Vagina (tissue), 2 donors: Measurements from ENCODE around the gene SYCP2L. TPM values are rescaled to one million over a fixed set of nuclear protein-coding genes. Genes with fewer than 3 reads are reported as not detected.

ENCODE experiments used
- DNase-seq, 2 donors: peaks; one replicate each; pipeline ENCODE4 v3.0.0-alpha.2; 2017; ENCODE audit errors: extremely low spot score in 2 of 2
- H3K27ac ChIP-seq: fragments of 200-600 bp; sonication (generic); one replicate; pipeline ENCODE4 v1.5.1; 2019
- H3K27me3 ChIP-seq: fragments of 200-600 bp; sonication (generic); one replicate; pipeline ENCODE4 v1.5.1; 2019
- H3K36me3 ChIP-seq, 2 donors: fragments of 200-600 bp; sonication (generic); one replicate each; pipeline ENCODE4 v1.5.1; 2017 to 2019
- H3K4me1 ChIP-seq: fragments of 200-600 bp; sonication (generic); one replicate; pipeline ENCODE4 v1.5.1; 2019
- H3K4me3 ChIP-seq, 2 donors: fragments of 200-600 bp; sonication (generic); 1 replicate in 1 of 2; 2 replicates in 1 of 2; pipeline ENCODE4 v1.5.1; 2016 to 2019
- H3K9me3 ChIP-seq: fragments of 200-600 bp; sonication (generic); one replicate; pipeline ENCODE4 v1.5.1; 2019
- CTCF ChIP-seq, 3 experiments: fragments of 450-650 bp in 2 of 3; fragments of 200-600 bp in 1 of 3; sonication (generic) in 1 of 3; IDR thresholded peaks; one replicate each; pipeline ENCODE4 v1.5.1; 2017 to 2019; ENCODE audit warnings: antibody characterized with exemption in 3 of 3, mild to moderate bottlenecking in 2 of 3, moderate library complexity in 2 of 3
- POLR2A ChIP-seq, 2 donors: fragments of 450-650 bp; IDR thresholded peaks; one replicate each; pipeline ENCODE4 v1.6.1; 2017; ENCODE audit warnings: antibody characterized with exemption in 2 of 2, mild to moderate bottlenecking in 2 of 2, moderate library complexity in 2 of 2
- POLR2AphosphoS5 ChIP-seq, 2 donors: sonication (generic); formaldehyde crosslinking; IDR thresholded peaks; one replicate each; pipeline ENCODE4 v1.9.0; 2017; ENCODE audit warnings: antibody characterized with exemption in 2 of 2, mild to moderate bottlenecking in 2 of 2, low read depth in 1 of 2; ENCODE audit not compliant: insufficient read depth in 1 of 2
- intact Hi-C: fragments of 100-400 bp; cut with DNase I; formaldehyde crosslinking; loops from one replicate; pipeline ENCODE4 v1.15.1; 2023
- total RNA-seq: library from RNA; depleted of rRNA; stranded (reverse); fragments of >200 nt; gene quantifications from one replicate; pipeline ENCODE4 v1.2.3, GENCODE V29; 2016

SYCP2L gene
- total RNA-seq, 1 donor from 2014 or later: 0.25 TPM

- Histone ChIP-seq H3K4me3 (no peak overlapping the region), H3K27ac (no peak overlapping the region), H3K9me3 (no peaks in the 10 kb centered on the region), H3K36me3 (no peaks in the 10 kb centered on the region), H3K27me3 (no peaks in the 10 kb centered on the region), H3K4me1 (peaks cover 7% of the 10 kb centered on the region)
- DNase-seq: no peak
- no peak for TF ChIP-seq POLR2AphosphoS5 (IDR thresholded peaks at IDR 0.05; ENCODE audit: insufficient read depth in 1 of 2, low read depth in 1 of 2)
- TF ChIP-seq POLR2A (IDR thresholded peaks at IDR 0.05): no peak
- no peak for TF ChIP-seq CTCF (IDR thresholded peaks at IDR 0.05)
- intact Hi-C loops: no loop called here
These were observed 126.8 kb downstream of the SYCP2L start for GRCh38 chr6:11013721-11014070.

- DNase-seq: no peak
- Histone ChIP-seq H3K36me3 (no peaks in the 10 kb centered on the region), H3K9me3 (no peaks in the 10 kb centered on the region), H3K27ac (no peak overlapping the region), H3K4me3 (no peak overlapping the region), H3K27me3 (no peaks in the 10 kb centered on the region), H3K4me1 (no peaks in the 10 kb centered on the region)
- TF ChIP-seq POLR2AphosphoS5 (IDR thresholded peaks at IDR 0.05; ENCODE audit: insufficient read depth in 1 of 2, low read depth in 1 of 2) (no peak), POLR2A (IDR thresholded peaks at IDR 0.05) (no peak), CTCF (IDR thresholded peaks at IDR 0.05) (no peak)
- intact Hi-C loops: no loop called here
These were observed 128.2 kb downstream of the SYCP2L start for GRCh38 chr6:11015102-11015501.

- intact Hi-C loops: no loop called here
- no peaks in the 10 kb centered on the region for H3K27me3 ChIP-seq
- TF ChIP-seq CTCF (IDR thresholded peaks at IDR 0.05) (no peak), POLR2A (IDR thresholded peaks at IDR 0.05) (no peak), POLR2AphosphoS5 (IDR thresholded peaks at IDR 0.05; ENCODE audit: insufficient read depth in 1 of 2, low read depth in 1 of 2) (no peak)
- no peaks in the 10 kb centered on the region for H3K36me3 ChIP-seq
- H3K4me1 ChIP-seq: no peaks in the 10 kb centered on the region
- no peak for DNase-seq
- H3K27ac ChIP-seq: no peak overlapping the region
- H3K4me3 ChIP-seq: no peak overlapping the region
- H3K9me3 ChIP-seq: no peaks in the 10 kb centered on the region
These were observed 129.6 kb downstream of the SYCP2L start for GRCh38 chr6:11016452-11016851.

GRCh38 chr6:11017090-11017489, 130.2 kb downstream of the SYCP2L start:
- H3K27ac ChIP-seq: no peak overlapping the region
- no peaks in the 10 kb centered on the region for H3K9me3 ChIP-seq
- no peaks in the 10 kb centered on the region for H3K27me3 ChIP-seq
- intact Hi-C loops: no loop called here
- DNase-seq: no peak
- TF ChIP-seq POLR2A (IDR thresholded peaks at IDR 0.05) (no peak), POLR2AphosphoS5 (IDR thresholded peaks at IDR 0.05; ENCODE audit: insufficient read depth in 1 of 2, low read depth in 1 of 2) (no peak), CTCF (IDR thresholded peaks at IDR 0.05) (no peak)
- no peak overlapping the region for H3K4me3 ChIP-seq
- H3K4me1 ChIP-seq: no peaks in the 10 kb centered on the region
- no peaks in the 10 kb centered on the region for H3K36me3 ChIP-seq

GRCh38 chr6:11018225-11018624, 131.4 kb downstream of the SYCP2L start:
- Histone ChIP-seq H3K27ac (no peak overlapping the region), H3K4me3 (no peak overlapping the region), H3K4me1 (no peaks in the 10 kb centered on the region), H3K9me3 (no peaks in the 10 kb centered on the region), H3K36me3 (no peaks in the 10 kb centered on the region), H3K27me3 (no peaks in the 10 kb centered on the region)
- intact Hi-C loops: no loop called here
- TF ChIP-seq CTCF (IDR thresholded peaks at IDR 0.05) (no peak), POLR2A (IDR thresholded peaks at IDR 0.05) (no peak), POLR2AphosphoS5 (IDR thresholded peaks at IDR 0.05; ENCODE audit: insufficient read depth in 1 of 2, low read depth in 1 of 2) (no peak)
- DNase-seq: no peak
